ENCODE data around the gene DNAI1. TPM values are rescaled to one million over a fixed set of nuclear protein-coding genes. Genes with fewer than 3 reads are reported as not detected.

The DNAI1 gene
- total RNA-seq, 1 donor from 2014 or later = 0.52 TPM

GRCh38 chr9:34506623-34507022 lies 48.0 kb downstream of the DNAI1 start:
- no peak overlapping the region for H2AFZ ChIP-seq (replicated peaks)

DNA sequence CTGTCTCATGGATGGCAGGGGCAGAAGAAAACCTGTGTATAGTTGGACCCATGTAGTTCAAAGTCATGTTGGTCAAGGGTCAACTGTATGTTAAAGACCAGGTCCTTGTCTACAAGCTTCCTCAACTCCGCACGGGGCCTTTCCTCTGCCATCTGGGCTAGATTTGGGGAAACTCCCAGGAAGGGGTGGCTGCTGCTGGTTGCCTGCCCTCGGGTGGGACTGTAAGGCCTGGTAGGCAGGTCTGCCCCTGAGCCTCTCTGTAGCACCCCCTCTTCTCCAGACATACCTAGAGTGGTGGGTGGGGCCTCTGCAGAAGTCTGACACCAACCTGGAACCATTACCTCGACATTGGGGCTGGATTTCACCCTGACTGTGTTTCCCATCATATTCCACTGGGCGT lies 49.0 kb downstream of the DNAI1 start:
- H3K79me2 ChIP-seq (ENCODE audit: low read depth) = no peaks in the 10 kb centered on the region
- H3K27me3 ChIP-seq = no peaks in the 10 kb centered on the region
- peaks cover 21% of the 10 kb centered on the region for H3K4me1 Mint-ChIP-seq
- no peak overlapping the region for H3K27ac ChIP-seq
- no peak overlapping the region for H3K9ac ChIP-seq
- no peak for TF ChIP-seq CTCF (IDR thresholded peaks at IDR 0.05)
- TF ChIP-seq EZH2 (IDR thresholded peaks at IDR 0.05) = no peak
- TF ChIP-seq EZH2phosphoT487 (IDR thresholded peaks at IDR 0.05) = no peak
- H3K4me3 ChIP-seq = no peak overlapping the region
- peaks cover 10% of the 10 kb centered on the region for H3K4me1 ChIP-seq
- no peak overlapping the region for H2AFZ ChIP-seq (replicated peaks)
- no peak overlapping the region for H3K4me3 Mint-ChIP-seq
- no peaks in the 10 kb centered on the region for H4K20me1 ChIP-seq (ENCODE audit: low read depth)
- no peaks in the 10 kb centered on the region for H3K36me3 ChIP-seq
- H3K27me3 Mint-ChIP-seq (ENCODE audit: insufficient read depth, low read depth) = peaks cover 21% of the 10 kb centered on the region
- H3K36me3 Mint-ChIP-seq = peaks cover 2% of the 10 kb centered on the region
- H3K9me3 ChIP-seq (ENCODE audit: low read depth) = no peaks in the 10 kb centered on the region
- H3K9me3 Mint-ChIP-seq = no peaks in the 10 kb centered on the region
- no peak for DNase-seq (ENCODE audit: low spot score)
- no peak overlapping the region for H3K4me2 ChIP-seq
- H3F3A ChIP-seq (ENCODE audit: low read depth) = no peaks in the 10 kb centered on the region
- H3K27ac Mint-ChIP-seq = no peak overlapping the region

More at GRCh38 chr9:34506623-34507022, 48.0 kb downstream of the DNAI1 start:
- peaks cover 2% of the 10 kb centered on the region for H3K36me3 Mint-ChIP-seq
- H3F3A ChIP-seq (ENCODE audit: low read depth) = no peaks in the 10 kb centered on the region
- H3K27ac Mint-ChIP-seq = no peak overlapping the region
- H3K27ac ChIP-seq = no peak overlapping the region
- H3K27me3 Mint-ChIP-seq (ENCODE audit: insufficient read depth, low read depth) = peaks cover 21% of the 10 kb centered on the region
- no peak overlapping the region for H3K4me3 ChIP-seq
- H3K9me3 Mint-ChIP-seq = no peaks in the 10 kb centered on the region
- H3K4me2 ChIP-seq = no peak overlapping the region
- H4K20me1 ChIP-seq (ENCODE audit: low read depth) = no peaks in the 10 kb centered on the region
- no peak overlapping the region for H3K9ac ChIP-seq
- no peaks in the 10 kb centered on the region for H3K27me3 ChIP-seq
- peaks cover 8% of the 10 kb centered on the region for H3K4me1 ChIP-seq
- no peaks in the 10 kb centered on the region for H3K9me3 ChIP-seq (ENCODE audit: low read depth)
- H3K79me2 ChIP-seq (ENCODE audit: low read depth) = no peaks in the 10 kb centered on the region
- no peaks in the 10 kb centered on the region for H3K36me3 ChIP-seq
- no peak for DNase-seq (ENCODE audit: low spot score)
- no peak overlapping the region for H3K4me3 Mint-ChIP-seq
- TF ChIP-seq CTCF (IDR thresholded peaks at IDR 0.05) (no peak), EZH2phosphoT487 (IDR thresholded peaks at IDR 0.05) (no peak), EZH2 (IDR thresholded peaks at IDR 0.05) (no peak)
- peaks cover 17% of the 10 kb centered on the region for H3K4me1 Mint-ChIP-seq

GRCh38 chr9:34507966-34508365 lies 49.4 kb downstream of the DNAI1 start:
- Mint-ChIP-seq H3K36me3 (peaks cover 2% of the 10 kb centered on the region), H3K9me3 (no peaks in the 10 kb centered on the region), H3K27me3 (ENCODE audit: insufficient read depth, low read depth) (peaks cover 19% of the 10 kb centered on the region), H3K27ac (no peak overlapping the region), H3K4me3 (no peak overlapping the region), H3K4me1 (peaks cover 26% of the 10 kb centered on the region)
- no peak overlapping the region for H3K9ac ChIP-seq
- no peaks in the 10 kb centered on the region for H3K36me3 ChIP-seq
- H4K20me1 ChIP-seq (ENCODE audit: low read depth) = no peaks in the 10 kb centered on the region
- H3K27ac ChIP-seq = no peak overlapping the region
- peaks cover 3% of the 10 kb centered on the region for H3F3A ChIP-seq (ENCODE audit: low read depth)
- no peak overlapping the region for H2AFZ ChIP-seq (replicated peaks)
- H3K4me3 ChIP-seq = no peak overlapping the region
- H3K27me3 ChIP-seq = no peaks in the 10 kb centered on the region
- H3K79me2 ChIP-seq (ENCODE audit: low read depth) = no peaks in the 10 kb centered on the region
- no peak overlapping the region for H3K4me2 ChIP-seq
- H3K9me3 ChIP-seq (ENCODE audit: low read depth) = no peaks in the 10 kb centered on the region
- TF ChIP-seq CTCF (IDR thresholded peaks at IDR 0.05) (no peak), EZH2 (IDR thresholded peaks at IDR 0.05) (no peak), EZH2phosphoT487 (IDR thresholded peaks at IDR 0.05) (no peak)
- peaks cover 14% of the 10 kb centered on the region for H3K4me1 ChIP-seq
- DNase-seq (ENCODE audit: low spot score) = no peak
